IMR-90 (cell line): Measurements from ENCODE around the gene GAS7. TPM values are rescaled to one million over a fixed set of nuclear protein-coding genes. Genes with fewer than 3 reads are reported as not detected.

Experiments used
- ATAC-seq: fragments of 200-7000 bp; cut with Tn5 transposase; 2 replicates; pipeline ENCODE4 v1.9.1; 2020; ENCODE audit warnings: low read depth, mild to moderate bottlenecking, moderate library complexity
- BruUV-seq: library from RNA; stranded (reverse); fragments of 400-500 nt; replicated peaks from 2 replicates; lab custom pipeline; 2021; lab: Mats Ljungman, UMichigan
- CTCF ChIA-PET: fragments of 300-600 bp; formaldehyde crosslinking; extraction: SDS; loops from one replicate; lab custom pipeline; 2021; ENCODE audit warnings: antibody characterized with exemption; lab: Yijun Ruan, JAX
- POLR2A ChIA-PET: fragments of 300-600 bp; sonication (Branson Sonifier 250); formaldehyde crosslinking; loops from one replicate; lab custom pipeline; 2022; ENCODE audit warnings: antibody characterized with exemption; ENCODE audit not compliant: unreplicated experiment; lab: Charles Lee
- DNase-seq: peaks from one replicate; pipeline ENCODE4 v3.0.0; 2013
- H2AFZ ChIP-seq: replicated peaks from 2 replicates; pipeline ENCODE3; 2013; ENCODE audit warnings: low read length, mild to moderate bottlenecking; ENCODE audit not compliant: poor library complexity
- H2AK5ac ChIP-seq: 2 replicates; pipeline ENCODE4 v1.6.1; 2013; ENCODE audit warnings: low read depth, low read length, inconsistent platforms
- H2AK9ac ChIP-seq: replicated peaks from 2 replicates; pipeline ENCODE3; 2013; ENCODE audit warnings: mild to moderate bottlenecking, low read depth, low read length, moderate library complexity; ENCODE audit not compliant: poor library complexity
- H2BK120ac ChIP-seq: 2 replicates; pipeline ENCODE4 v1.6.1; 2013; ENCODE audit warnings: low read depth, low read length, inconsistent platforms
- H2BK15ac ChIP-seq: 3 replicates; pipeline ENCODE4 v1.6.1; 2013; ENCODE audit warnings: low read depth, low read length, inconsistent platforms
- H2BK20ac ChIP-seq: 2 replicates; pipeline ENCODE4 v1.6.1; 2013; ENCODE audit warnings: low read depth, mild to moderate bottlenecking, inconsistent platforms, low read length, moderate library complexity
- H2BK5ac ChIP-seq: 2 replicates; pipeline ENCODE4 v1.6.1; 2013; ENCODE audit warnings: mild to moderate bottlenecking, low read depth, low read length, inconsistent platforms; ENCODE audit not compliant: poor library complexity, severe bottlenecking
- H3K14ac ChIP-seq: replicated peaks from 2 replicates; pipeline ENCODE4 v1.6.1; 2013; ENCODE audit warnings: low read depth, low read length, inconsistent platforms
- H3K18ac ChIP-seq: 2 replicates; pipeline ENCODE4 v1.6.1; 2013; ENCODE audit warnings: low read depth, low read length, control low read depth
- H3K23ac ChIP-seq: 2 replicates; pipeline ENCODE4 v1.6.1; 2013; ENCODE audit warnings: low read depth, low read length, inconsistent platforms
- H3K27ac ChIP-seq: 2 replicates; pipeline ENCODE4 v1.5.1; 2013; ENCODE audit warnings: mild to moderate bottlenecking, control low read depth, low read length; ENCODE audit not compliant: insufficient read depth
- H3K27me3 ChIP-seq: 2 replicates; pipeline ENCODE4 v1.6.1; 2013; ENCODE audit warnings: low read length; ENCODE audit not compliant: control insufficient read depth, insufficient read depth
- H3K36me3 ChIP-seq: 2 replicates; pipeline ENCODE4 v1.6.1; 2013; ENCODE audit warnings: low read length, mixed read lengths; ENCODE audit not compliant: control insufficient read depth, insufficient read depth
- H3K4ac ChIP-seq: 2 replicates; pipeline ENCODE4 v1.6.1; 2013; ENCODE audit warnings: low read depth, low read length, inconsistent platforms
- H3K4me1 ChIP-seq: 2 replicates; pipeline ENCODE4 v1.6.1; 2013; ENCODE audit warnings: low read length, mixed read lengths; ENCODE audit not compliant: control insufficient read depth, insufficient read depth
- H3K4me2 ChIP-seq: 2 replicates; pipeline ENCODE4 v1.6.1; 2013; ENCODE audit warnings: low read depth, mild to moderate bottlenecking, control low read depth, low read length, moderate library complexity
- H3K4me3 ChIP-seq: 2 replicates; pipeline ENCODE4 v1.5.1; 2013; ENCODE audit warnings: low read depth, mild to moderate bottlenecking, control low read depth, low read length, moderate library complexity; ENCODE audit not compliant: insufficient read depth
- H3K56ac ChIP-seq: 2 replicates; pipeline ENCODE4 v1.6.1; 2013; ENCODE audit warnings: low read length, inconsistent platforms; ENCODE audit not compliant: insufficient read depth; ENCODE audit errors: extremely low read depth
- H3K79me1 ChIP-seq, 2 experiments: 2 replicates each; pipeline ENCODE4 v1.6.1; 2013; ENCODE audit warnings: low read length in 2 of 2, inconsistent platforms in 1 of 2, low read depth in 1 of 2
- H3K9ac ChIP-seq: 2 replicates; pipeline ENCODE4 v1.6.1; 2013; ENCODE audit warnings: low read depth, low read length, control low read depth
- H3K9me1 ChIP-seq: 2 replicates; pipeline ENCODE4 v1.6.1; 2013; ENCODE audit warnings: low read length, inconsistent platforms; ENCODE audit not compliant: insufficient read depth
- H3K9me3 ChIP-seq: 2 replicates; pipeline ENCODE4 v1.6.1; 2013; ENCODE audit warnings: low read length; ENCODE audit not compliant: control insufficient read depth, insufficient read depth
- H4K20me1 ChIP-seq: 2 replicates; pipeline ENCODE4 v1.6.1; 2013; ENCODE audit warnings: low read length, inconsistent platforms; ENCODE audit not compliant: insufficient read depth
- H4K5ac ChIP-seq: 2 replicates; pipeline ENCODE4 v1.6.1; 2013; ENCODE audit warnings: mild to moderate bottlenecking, low read depth, low read length, control low read depth
- H4K8ac ChIP-seq, 2 experiments: 2 replicates each; pipeline ENCODE4 v1.6.1; 2013; ENCODE audit warnings: low read depth in 2 of 2, low read length in 2 of 2, control low read depth in 1 of 2, inconsistent platforms in 1 of 2
- H4K91ac ChIP-seq: 2 replicates; pipeline ENCODE4 v1.6.1; 2013; ENCODE audit warnings: low read depth, low read length, inconsistent platforms; ENCODE audit not compliant: insufficient read depth
- CEBPB ChIP-seq: IDR thresholded peaks from 2 replicates; pipeline ENCODE4 v1.6.1; 2012; ENCODE audit warnings: low read depth, low read length, improper control_type of control experiment
- MAZ ChIP-seq: IDR thresholded peaks from 2 replicates; pipeline ENCODE4 v1.6.1; 2012; ENCODE audit warnings: low read depth, mild to moderate bottlenecking, low read length, improper control_type of control experiment, moderate library complexity, borderline replicate concordance
- MXI1 ChIP-seq: IDR thresholded peaks from 2 replicates; pipeline ENCODE4 v1.6.1; 2012; ENCODE audit warnings: low read depth, mild to moderate bottlenecking, low read length, moderate library complexity, borderline replicate concordance
- NFE2L2 ChIP-seq: fragments of 150-350 bp; IDR thresholded peaks from 2 replicates; pipeline ENCODE4 v1.6.1; 2016; ENCODE audit warnings: low read depth, mild to moderate bottlenecking, low read length
- RFX5 ChIP-seq: IDR thresholded peaks from 2 replicates; pipeline ENCODE4 v1.8.0; 2012; ENCODE audit warnings: low read depth, mild to moderate bottlenecking, low read length, moderate library complexity
- SMC3 ChIP-seq: fragments of 150-350 bp; IDR thresholded peaks from 2 replicates; pipeline ENCODE4 v1.6.1; 2016; ENCODE audit warnings: low read depth, mild to moderate bottlenecking, antibody characterized with exemption, low read length, moderate library complexity
- WGBS, 2 experiments: methylation state at CpG; one replicate each; pipeline versions ENCODE4 v1.1.5 to v1.1.7; 2013; ENCODE audit warnings: missing lambda C conversion rate in 2 of 2; ENCODE audit not compliant: insufficient read length in 1 of 2; ENCODE audit errors: extremely low coverage in 2 of 2; 5-methylcytosine and 5-hydroxymethylcytosine counted together
- dilution Hi-C: fragments of 300-500 bp; cut with HindIII; formaldehyde crosslinking; loops from one replicate; pipeline ENCODE4 v1.14.3; 2018; ENCODE audit warnings: low sequenced_read_pairs; ENCODE audit not compliant: unreplicated experiment
- in situ Hi-C: fragments of 300-500 bp; cut with MboI; formaldehyde crosslinking; loops from 3 replicates; pipeline ENCODE4 v1.14.3; 2019; ENCODE audit warnings: low sequenced_read_pairs, inconsistent platforms, mixed read lengths
- intact Hi-C: fragments of 100-400 bp; cut with micrococcal nuclease; formaldehyde crosslinking; loops from 2 replicates; pipeline ENCODE4 v1.10.0; 2022
- polyA plus RNA-seq, 3 experiments: library from polyadenylated mRNA; depleted of rRNA; stranded (reverse); fragments of >200 nt; gene quantifications; 2 replicates each; pipeline ENCODE4 v1.2.3, GENCODE V29; 2012; ENCODE audit warnings: low replicate concordance in 1 of 3
- total RNA-seq: library from RNA; depleted of rRNA; stranded (reverse); fragments of >200 nt; gene quantifications from 2 replicates; pipeline ENCODE4 v1.2.3, GENCODE V29; 2012
- TF ChIP-seq, protein P1 (sequence below): fragments of 150-350 bp; IDR thresholded peaks from 2 replicates; pipeline ENCODE4 v1.6.1; 2016; ENCODE audit warnings: low read depth, mild to moderate bottlenecking, low read length, moderate library complexity, borderline replicate concordance

The GAS7 gene
- total and polyA plus RNA-seq, 2 of the 4 experiments (the other 2 are of a cell fraction): 4.6 to 5.0 TPM

DNA sequence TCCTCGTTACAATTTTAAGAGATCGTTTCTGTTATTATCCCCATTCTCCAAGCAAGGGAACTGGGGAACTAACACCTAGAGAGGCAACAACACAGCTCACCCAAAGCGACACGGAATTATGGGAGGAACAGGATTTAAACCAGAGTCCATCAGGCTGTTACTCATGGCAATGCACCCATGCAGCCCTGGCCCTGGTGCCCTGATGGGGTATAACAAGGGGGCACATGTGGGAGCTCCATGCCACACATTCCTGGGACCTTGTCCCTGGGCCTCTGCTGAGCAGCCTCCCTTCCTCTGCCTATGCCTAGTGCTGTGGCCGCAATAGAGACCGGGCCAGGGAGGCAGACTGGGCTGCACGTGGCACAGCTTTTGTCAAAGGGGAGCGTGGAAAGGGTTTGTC, 280.1 kb downstream of the GAS7 start:
- no peak overlapping the region for H2BK120ac ChIP-seq
- dilution Hi-C loops: no loop called here
- H3K4me1 ChIP-seq: no peaks in the 10 kb centered on the region
- no peak overlapping the region for H3K23ac ChIP-seq
- in situ Hi-C loops: no loop called here
- no peak overlapping the region for H2AK5ac ChIP-seq
- no peak for TF ChIP-seq CEBPB
- TF ChIP-seq SMC3: no peak
- TF ChIP-seq RFX5: no peak
- no peak for TF ChIP-seq MXI1
- no peak for TF ChIP-seq MAZ
- no peak for TF ChIP-seq NFE2L2
- TF ChIP-seq, protein P1, sequence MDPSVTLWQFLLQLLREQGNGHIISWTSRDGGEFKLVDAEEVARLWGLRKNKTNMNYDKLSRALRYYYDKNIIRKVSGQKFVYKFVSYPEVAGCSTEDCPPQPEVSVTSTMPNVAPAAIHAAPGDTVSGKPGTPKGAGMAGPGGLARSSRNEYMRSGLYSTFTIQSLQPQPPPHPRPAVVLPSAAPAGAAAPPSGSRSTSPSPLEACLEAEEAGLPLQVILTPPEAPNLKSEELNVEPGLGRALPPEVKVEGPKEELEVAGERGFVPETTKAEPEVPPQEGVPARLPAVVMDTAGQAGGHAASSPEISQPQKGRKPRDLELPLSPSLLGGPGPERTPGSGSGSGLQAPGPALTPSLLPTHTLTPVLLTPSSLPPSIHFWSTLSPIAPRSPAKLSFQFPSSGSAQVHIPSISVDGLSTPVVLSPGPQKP: no peak
- ChIA-PET POLR2A (no interaction called here), CTCF (no interaction called here)
- BruUV-seq: no TSS peak
- no peak overlapping the region for H4K8ac ChIP-seq
- no peaks in the 10 kb centered on the region for H3K9me3 ChIP-seq
- H2AK9ac ChIP-seq: no peak overlapping the region
- H3K27me3 ChIP-seq: no peaks in the 10 kb centered on the region
- no peak overlapping the region for H3K56ac ChIP-seq
- no peak overlapping the region for H3K9ac ChIP-seq
- no peak for ATAC-seq
- intact Hi-C loops: no loop called here
- H4K20me1 ChIP-seq: no peaks in the 10 kb centered on the region
- no peaks in the 10 kb centered on the region for H3K79me1 ChIP-seq
- no peak for DNase-seq
- H2BK20ac ChIP-seq: no peak overlapping the region
- WGBS, 2 experiments: no CpG with 5 or more reads among the region's 8 CpGs
- no peaks in the 10 kb centered on the region for H3K9me1 ChIP-seq
- H3K4ac ChIP-seq: no peak overlapping the region
- H2BK15ac ChIP-seq: no peak overlapping the region
- no peak overlapping the region for H3K14ac ChIP-seq
- no peak overlapping the region for H3K18ac ChIP-seq
- peaks cover 12% of the 10 kb centered on the region; the same call in 1 of the 2 replicates for H3K36me3 ChIP-seq
- H2BK5ac ChIP-seq: no peak overlapping the region
- H4K91ac ChIP-seq: no peak overlapping the region
- no peak overlapping the region for H4K5ac ChIP-seq
- H3K4me2 ChIP-seq: no peak overlapping the region
- H2AFZ ChIP-seq: no peak overlapping the region
- H3K4me3 ChIP-seq: no peak overlapping the region
- no peak overlapping the region for H3K27ac ChIP-seq
